Embryonic facial prominence (tissue), 1 donor: ENCODE results near the gene SIK1.
"Not testable (repeated sequence)": the region's sequence is repeated elsewhere in the genome, so short reads cannot be mapped to it uniquely, and the experiment has no call there.

Experiments used
- DNase-seq: peaks from one replicate; pipeline ENCODE4 v3.0.0-alpha.2; 2016; ENCODE audit errors: extremely low spot score

The SIK1 gene

DNA sequence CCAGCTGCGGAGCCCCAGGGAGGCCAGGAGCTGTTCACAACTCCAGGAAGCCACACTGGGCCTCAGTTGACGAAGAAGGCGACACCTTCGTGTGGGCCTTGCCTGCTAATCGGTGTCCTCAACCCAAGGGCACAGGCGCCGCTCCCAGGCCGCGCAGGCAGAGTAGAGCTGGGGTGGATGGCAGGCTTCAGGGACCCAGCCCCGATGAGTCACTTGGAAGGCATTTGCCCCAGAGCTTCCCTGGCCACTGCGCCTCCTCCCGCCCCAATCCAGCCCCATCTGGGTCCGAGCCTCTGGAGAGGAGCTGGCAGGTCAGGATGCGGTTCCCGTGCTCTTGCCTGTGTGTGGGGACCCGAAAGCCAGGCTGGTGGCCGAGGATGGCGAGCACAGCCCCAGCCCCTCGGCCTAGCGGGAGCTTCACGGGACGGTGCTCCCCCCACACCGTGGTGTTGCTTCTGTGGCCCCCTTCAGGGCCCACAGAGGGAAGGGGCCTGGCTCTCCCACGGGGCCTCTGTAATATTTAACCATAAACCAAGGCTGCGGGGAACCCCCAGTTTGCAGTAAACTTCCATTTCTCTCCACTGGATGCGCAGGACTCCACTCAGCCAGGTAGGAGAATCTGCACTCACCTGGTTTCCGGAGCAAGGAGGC is 30.0 kb downstream of the SIK1 start:
- not testable (repeated sequence) for DNase-seq

DNA sequence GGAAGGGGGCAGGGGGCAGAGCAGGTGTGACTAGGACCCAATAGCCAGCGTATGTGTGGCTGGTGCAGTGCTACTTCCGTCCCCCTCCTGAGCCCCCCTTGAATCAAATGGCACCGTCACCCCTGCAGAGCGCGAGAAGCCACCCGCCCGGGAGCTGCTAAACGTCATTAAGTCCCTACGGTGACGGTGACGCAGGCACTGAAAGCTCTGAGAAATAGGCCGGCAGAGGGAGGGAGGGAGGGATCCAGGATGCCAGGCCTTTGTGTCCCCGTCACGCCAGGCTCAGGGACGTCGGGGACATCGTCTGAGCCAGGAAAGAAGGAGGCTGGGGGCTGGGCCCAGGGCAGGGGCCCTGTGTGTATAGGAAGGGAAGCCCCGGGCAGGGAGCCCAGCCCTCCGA is 43.6 kb downstream of the SIK1 start:
- DNase-seq, result not testable (repeated sequence)

GRCh38 chr21:43382902-43383301 is 44.0 kb downstream of the SIK1 start:
- not testable (repeated sequence) for DNase-seq

- DNase-seq, result not testable (repeated sequence)
These were observed 45.9 kb downstream of the SIK1 start for GRCh38 chr21:43380852-43381533.

GRCh38 chr21:43380337-43380736 is 46.6 kb downstream of the SIK1 start:
- not testable (repeated sequence) for DNase-seq

DNA sequence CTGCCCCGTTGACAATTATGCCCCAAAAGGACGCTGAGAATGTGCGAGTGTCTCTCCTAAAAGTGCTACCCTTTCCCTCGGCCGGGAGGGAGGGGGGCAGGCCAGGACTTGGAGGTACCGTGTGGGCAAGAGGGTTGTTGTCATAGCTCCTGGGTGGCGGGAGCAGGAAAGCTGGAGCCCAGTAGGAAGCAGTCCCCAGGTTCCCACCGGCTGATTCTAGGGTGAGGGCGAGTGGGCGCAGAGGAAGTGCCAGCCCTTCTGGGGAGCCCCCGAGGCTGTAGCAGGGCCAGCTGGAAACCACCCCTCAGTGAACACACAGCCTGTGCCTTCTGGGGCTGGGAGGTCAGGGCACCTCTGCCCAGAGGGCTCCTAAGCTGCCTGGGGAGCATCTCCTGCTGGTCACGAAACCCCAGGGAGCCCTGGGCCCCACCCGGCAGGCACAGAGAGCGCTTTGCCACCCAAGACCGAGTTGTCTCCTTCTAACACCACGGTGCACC is 47.3 kb downstream of the SIK1 start:
- not testable (repeated sequence) for DNase-seq

- no peak for DNase-seq
These were observed 50.5 kb downstream of the SIK1 start for GRCh38 chr21:43376478-43376882.

- DNase-seq, result no peak
These were observed 51.0 kb downstream of the SIK1 start for GRCh38 chr21:43375837-43376477.

DNA sequence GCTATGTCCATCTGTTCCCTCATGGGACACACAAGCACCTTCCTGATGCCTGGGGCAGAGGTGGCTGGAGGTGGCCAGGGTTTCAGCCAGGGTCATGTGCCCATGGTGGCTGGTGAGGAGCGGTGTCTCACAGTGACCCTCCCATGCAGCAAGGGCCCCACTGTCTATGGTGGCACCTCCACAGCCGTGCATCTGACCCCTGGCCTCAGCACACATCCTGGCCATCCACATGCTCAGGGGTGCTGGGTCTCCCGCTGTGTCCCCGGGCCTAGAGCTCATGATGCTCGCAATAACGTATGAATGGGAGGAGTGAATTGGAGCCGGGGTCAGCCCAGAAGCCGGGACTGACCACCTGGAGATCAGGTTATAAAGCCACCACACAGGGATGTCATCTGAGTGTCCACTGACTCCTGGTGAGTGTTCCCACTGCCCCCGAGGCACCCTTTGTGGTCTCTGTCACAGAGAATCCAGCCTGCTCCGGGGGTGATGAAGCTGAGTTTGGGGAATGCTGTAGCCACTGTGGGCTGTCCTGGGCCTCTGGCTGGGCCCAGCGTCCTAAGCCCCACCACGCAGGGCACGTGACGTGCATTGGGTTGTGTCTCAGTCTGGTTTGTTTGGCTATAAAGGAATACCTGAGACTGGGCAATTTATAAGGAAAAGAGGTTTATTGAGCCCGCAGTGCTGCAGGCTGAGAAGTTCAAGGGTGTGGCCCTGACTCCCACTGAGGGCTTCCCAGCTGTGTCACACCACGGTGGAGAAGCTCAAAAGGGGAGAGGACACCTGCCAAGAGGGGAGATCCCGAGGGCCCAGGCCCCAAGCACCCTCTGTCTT is 51.7 kb downstream of the SIK1 start:
- no peak for DNase-seq

DNA sequence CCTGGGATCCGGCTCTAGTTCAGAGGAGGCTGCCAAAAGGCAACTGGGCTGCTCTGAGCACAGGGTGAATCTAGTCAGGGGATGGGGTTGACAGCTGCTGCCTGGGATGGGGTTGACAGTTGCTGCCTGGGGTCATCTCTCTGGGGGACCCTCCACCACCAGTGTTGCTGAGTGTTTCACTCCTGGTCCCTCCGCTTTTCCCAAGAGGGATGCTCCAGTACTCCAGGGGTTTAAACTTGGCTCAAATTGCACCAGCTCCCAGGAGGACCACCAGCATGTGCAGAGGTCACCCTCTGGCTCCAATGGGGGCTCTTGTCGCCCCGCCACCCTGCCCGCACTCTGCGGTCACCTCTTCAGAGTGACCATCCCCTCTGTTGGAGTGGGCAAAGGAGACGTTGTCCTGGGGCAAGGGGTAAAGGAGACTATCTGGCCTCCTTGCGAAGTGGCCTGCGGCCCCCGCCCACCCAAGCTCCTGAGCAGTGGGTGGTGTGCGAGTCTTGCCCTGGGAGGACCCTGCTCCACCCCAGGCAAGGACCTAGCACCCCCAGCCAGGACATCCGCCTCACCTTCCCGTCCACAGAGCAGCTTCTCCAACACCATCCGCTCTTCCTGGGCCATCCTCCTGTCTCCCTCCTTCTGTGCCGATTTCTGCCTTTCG is 52.6 kb downstream of the SIK1 start:
- DNase-seq, result no peak

- no peak for DNase-seq
These were observed 53.3 kb downstream of the SIK1 start for GRCh38 chr21:43373362-43374227.

- no peak for DNase-seq
These were observed 54.1 kb downstream of the SIK1 start for GRCh38 chr21:43372663-43373361.

GRCh38 chr21:43371786-43372185 is 55.1 kb downstream of the SIK1 start:
- no peak for DNase-seq

DNA sequence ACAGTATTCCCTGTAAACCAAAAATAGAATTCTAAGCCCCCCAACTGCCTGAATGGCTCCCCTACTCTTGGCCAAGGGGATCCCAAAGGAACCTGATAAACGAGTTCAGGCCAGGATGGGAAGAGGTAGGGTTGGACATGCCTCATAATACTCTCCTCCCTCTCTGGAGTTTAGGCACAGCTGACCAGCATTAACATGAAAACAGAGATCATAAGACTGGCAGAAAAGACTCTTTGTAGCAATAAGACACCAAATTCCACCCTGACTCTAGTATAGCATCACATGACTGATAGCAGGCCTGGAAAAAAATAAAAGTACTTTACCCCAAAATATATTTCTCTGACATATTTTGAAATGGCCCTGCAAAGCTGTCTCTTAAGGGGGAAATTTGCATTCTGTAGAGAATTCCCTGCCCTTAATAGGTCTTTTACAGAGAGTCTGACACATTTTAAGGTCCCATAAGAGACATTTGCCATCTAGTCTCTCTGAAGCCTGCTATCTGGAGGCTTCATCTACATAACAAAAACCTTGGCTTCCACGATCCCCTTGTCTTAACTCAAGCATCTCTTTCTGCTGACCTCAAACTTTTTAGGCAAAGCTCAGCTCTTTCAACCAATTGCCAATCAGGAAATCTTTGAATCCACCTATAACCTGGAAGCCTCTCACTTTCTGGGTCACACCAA is 55.9 kb downstream of the SIK1 start:
- no peak for DNase-seq

GRCh38 chr21:43370091-43370658 is 56.8 kb downstream of the SIK1 start:
- no peak for DNase-seq

GRCh38 chr21:43369596-43370090 is 57.3 kb downstream of the SIK1 start:
- DNase-seq, result no peak

GRCh38 chr21:43369124-43369523 is 57.8 kb downstream of the SIK1 start:
- DNase-seq, result no peak

DNA sequence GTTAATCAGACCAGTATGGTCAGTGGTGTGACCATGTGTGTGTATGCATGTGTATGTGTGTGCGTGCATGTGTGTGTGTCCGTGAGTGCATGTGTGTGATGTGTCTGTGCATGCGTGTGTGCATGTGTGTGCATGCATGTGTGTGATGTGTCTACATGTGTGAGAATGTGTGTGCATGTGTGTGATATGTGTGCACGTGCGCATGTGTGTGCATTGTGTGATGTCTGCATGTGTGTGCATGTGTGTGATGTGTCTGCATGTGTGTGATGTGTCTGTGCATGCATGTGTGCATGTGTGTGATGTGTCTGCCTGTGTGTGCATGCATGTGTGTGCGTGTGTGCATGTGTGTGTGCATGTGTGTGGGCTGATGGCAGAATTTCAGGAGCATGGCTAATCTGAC is 58.2 kb downstream of the SIK1 start:
- no peak for DNase-seq

GRCh38 chr21:43367859-43368258 is 59.1 kb downstream of the SIK1 start:
- DNase-seq, result no peak
